ENCODE results near the gene COX7A2L. TPM values are rescaled to one million over a fixed set of nuclear protein-coding genes. Genes with fewer than 3 reads are reported as not detected.

Gene COX7A2L
- total and polyA plus RNA-seq, 2 donors (not counting 1 experiment from before 2014, with no cell fraction given): 39.4 to 66.7 TPM

- no peak overlapping the region for H3K4me3 ChIP-seq (ENCODE audit: control extremely low read depth in 1 of 5, extremely low read depth in 1 of 5, insufficient read depth in 1 of 5, low read depth in 2 of 5, low read length in 4 of 5)
- no peak overlapping the region for H2AFZ ChIP-seq (ENCODE audit: insufficient read depth, low read depth, low read length, poor library complexity, severe bottlenecking)
- H3K27me3 Mint-ChIP-seq: no peaks in the 10 kb centered on the region
- peaks cover 0 to 9% (median 0%) of the 10 kb centered on the region in 3 donors for H3K9me3 ChIP-seq (ENCODE audit: control extremely low read depth in 1 of 3, control insufficient read depth in 2 of 3, insufficient read depth in 1 of 3, low read length in 2 of 3)
- H3K4me1 Mint-ChIP-seq: no peaks in the 10 kb centered on the region
- CTCF ChIA-PET: no interaction called here
- no peak overlapping the region for H3K9ac ChIP-seq (ENCODE audit: low read length)
- H3K27ac ChIP-seq (ENCODE audit: low read length in 2 of 2): no peak overlapping the region
- no peak overlapping the region for H3K4me2 ChIP-seq (replicated peaks; ENCODE audit: low read depth, low read length, poor library complexity, severe bottlenecking)
- no peaks in the 10 kb centered on the region for H3K9me3 Mint-ChIP-seq (ENCODE audit: insufficient read depth)
- no peak for ATAC-seq (ENCODE audit: low read depth)
- peak overlapping the region; percentile 6 for H3K27ac Mint-ChIP-seq
- no peaks in the 10 kb centered on the region for H3K27me3 ChIP-seq (replicated peaks in 1 of 4; ENCODE audit: control extremely low read depth in 1 of 4, control insufficient read depth in 3 of 4, insufficient read depth in 4 of 4, low read length in 3 of 4)
- intact Hi-C loops (cut with micrococcal nuclease): no loop called here
- no peaks in the 10 kb centered on the region for H4K20me1 ChIP-seq (ENCODE audit: control insufficient read depth, insufficient read depth, low read length, poor library complexity, severe bottlenecking)
- no peaks in the 10 kb centered on the region for H3K4me1 ChIP-seq (ENCODE audit: control insufficient read depth in 2 of 2, insufficient read depth in 2 of 2, low read length in 2 of 2)
- 98% methylated on average over 5 of the region's 9 CpGs for WGBS (ENCODE audit: insufficient coverage)
- POLR2A ChIA-PET: no interaction called here
- peaks cover 17 to 34% of the 10 kb centered on the region in 2 experiments for H3K36me3 ChIP-seq (replicated peaks in 1 of 2; ENCODE audit: control extremely low read depth in 1 of 2, control insufficient read depth in 1 of 2, extremely low read depth in 1 of 2, insufficient read depth in 2 of 2, low read length in 1 of 2)
- no peak overlapping the region for H3K4me3 Mint-ChIP-seq
- TF ChIP-seq CTCF (IDR thresholded peaks at IDR 0.05) (no peak), EZH2 (IDR thresholded peaks at IDR 0.05; ENCODE audit: borderline replicate concordance, insufficient read depth, low read depth, low read length, poor library complexity, severe bottlenecking) (no peak)
- no peaks in the 10 kb centered on the region for H3K79me2 ChIP-seq (ENCODE audit: control insufficient read depth, insufficient read depth, low read length)
- no peak for DNase-seq
Measured at GRCh38 chr2:42336361-42336965, 24.6 kb downstream of the COX7A2L start.

GRCh38 chr2:42335514-42336104 lies 25.4 kb downstream of the COX7A2L start:
- no peaks in the 10 kb centered on the region for H4K20me1 ChIP-seq (ENCODE audit: control insufficient read depth, insufficient read depth, low read length, poor library complexity, severe bottlenecking)
- CTCF ChIA-PET: no interaction called here

More at GRCh38 chr2:42335514-42336104, 25.4 kb downstream of the COX7A2L start:
- Mint-ChIP-seq H3K9me3 (ENCODE audit: insufficient read depth) (no peaks in the 10 kb centered on the region), H3K4me1 (no peaks in the 10 kb centered on the region), H3K27ac (peak overlapping the region; percentile 33), H3K4me3 (no peak overlapping the region), H3K27me3 (no peaks in the 10 kb centered on the region)
- Histone ChIP-seq H3K79me2 (ENCODE audit: control insufficient read depth, insufficient read depth, low read length) (no peaks in the 10 kb centered on the region), H3K4me1 (ENCODE audit: control insufficient read depth in 2 of 2, insufficient read depth in 2 of 2, low read length in 2 of 2) (no peaks in the 10 kb centered on the region), H3K27me3 (replicated peaks in 1 of 4; ENCODE audit: control extremely low read depth in 1 of 4, control insufficient read depth in 3 of 4, insufficient read depth in 4 of 4, low read length in 3 of 4) (no peaks in the 10 kb centered on the region), H2AFZ (ENCODE audit: insufficient read depth, low read depth, low read length, poor library complexity, severe bottlenecking) (no peak overlapping the region), H3K4me3 (ENCODE audit: control extremely low read depth in 1 of 5, extremely low read depth in 1 of 5, insufficient read depth in 1 of 5, low read depth in 2 of 5, low read length in 4 of 5) (no peak overlapping the region), H3K27ac (ENCODE audit: low read length in 2 of 2) (no peak overlapping the region), H3K9me3 (ENCODE audit: control extremely low read depth in 1 of 3, control insufficient read depth in 2 of 3, insufficient read depth in 1 of 3, low read length in 2 of 3) (peaks cover 0 to 9% (median 0%) of the 10 kb centered on the region in 3 donors), H3K36me3 (replicated peaks in 1 of 2; ENCODE audit: control extremely low read depth in 1 of 2, control insufficient read depth in 1 of 2, extremely low read depth in 1 of 2, insufficient read depth in 2 of 2, low read length in 1 of 2) (peaks cover 17 to 42% of the 10 kb centered on the region in 2 experiments), H3K9ac (ENCODE audit: low read length) (no peak overlapping the region), H3K4me2 (replicated peaks; ENCODE audit: low read depth, low read length, poor library complexity, severe bottlenecking) (no peak overlapping the region)
- no peak for ATAC-seq (ENCODE audit: low read depth)
- no peak for DNase-seq
- WGBS (ENCODE audit: insufficient coverage): 98% methylated on average over 8 of the region's 10 CpGs
- POLR2A ChIA-PET: no interaction called here
- intact Hi-C loops (cut with micrococcal nuclease): no loop called here
- TF ChIP-seq EZH2 (IDR thresholded peaks at IDR 0.05; ENCODE audit: borderline replicate concordance, insufficient read depth, low read depth, low read length, poor library complexity, severe bottlenecking) (no peak), CTCF (IDR thresholded peaks at IDR 0.05) (no peak)
